ENCODE results near the gene LARGE2.

Gene LARGE2

GRCh38 chr11:45964911-45965389, 42.5 kb downstream of the LARGE2 start:
- peak; percentile 27 for DNase-seq (ENCODE audit: low read depth)

DNA sequence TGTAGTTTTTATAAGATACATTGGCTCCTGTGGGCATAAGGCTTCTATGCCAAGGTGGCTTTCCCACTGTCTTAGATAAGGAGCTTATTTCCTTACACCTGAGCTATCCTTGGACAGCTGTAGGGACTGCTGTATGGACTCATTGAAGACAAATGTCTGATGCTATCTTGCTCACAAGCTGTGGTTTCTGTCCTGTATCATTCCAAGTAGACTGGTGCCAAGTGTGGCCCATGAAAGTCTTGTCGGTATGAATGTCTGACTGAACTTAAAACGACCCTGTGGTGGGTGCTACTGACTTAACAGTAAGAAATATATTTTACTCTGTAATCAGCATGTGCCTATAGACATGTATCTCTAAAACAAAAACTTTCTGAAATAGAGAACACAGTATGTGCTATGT, 45.0 kb downstream of the LARGE2 start:
- DNase-seq (ENCODE audit: low read depth): no peak

DNA sequence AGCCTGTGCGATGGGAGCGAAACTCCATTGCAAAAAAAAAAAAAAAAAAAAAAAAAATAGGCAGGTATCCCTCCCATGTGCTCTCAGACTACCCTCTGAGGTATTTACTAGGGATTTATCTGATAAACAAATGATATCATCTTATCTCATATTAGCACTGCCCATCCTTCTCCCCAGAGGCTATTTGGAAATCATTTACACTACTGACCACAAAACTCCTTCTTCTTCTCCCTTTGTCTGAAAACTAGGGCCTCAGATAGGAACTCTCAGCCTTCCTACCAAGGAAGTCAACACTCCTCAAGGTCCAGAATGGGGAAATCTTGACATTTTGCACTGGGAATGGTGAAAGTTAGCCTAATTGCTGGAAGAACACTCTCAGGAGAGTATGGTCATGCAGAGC, 46.4 kb downstream of the LARGE2 start:
- DNase-seq (ENCODE audit: low read depth): no peak

DNA sequence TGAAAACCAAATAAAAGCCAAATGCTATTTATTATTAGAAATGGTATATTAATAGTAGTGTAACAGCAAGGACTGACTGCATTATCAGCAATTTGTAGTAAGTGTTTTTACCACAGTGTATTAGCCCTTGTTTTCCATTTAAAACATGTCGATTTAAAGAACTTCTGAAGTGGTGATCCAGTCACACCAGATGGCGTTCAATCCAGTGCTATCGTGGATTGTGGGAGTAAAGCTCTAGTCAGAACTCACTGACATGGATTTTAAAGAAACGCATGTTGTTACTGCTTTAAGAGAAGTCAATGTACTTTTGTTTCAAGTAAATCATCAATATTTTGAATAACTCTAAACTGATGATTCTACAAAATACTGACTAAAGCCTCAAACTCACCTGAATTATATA, 51.1 kb downstream of the LARGE2 start:
- DNase-seq (ENCODE audit: low read depth): no peak

GRCh38 chr11:45974806-45975205, 52.4 kb downstream of the LARGE2 start:
- no peak for DNase-seq (ENCODE audit: low read depth)

Data from activated T-cell treated with anti-CD3 and anti-CD28 coated beads for 1 hour (primary cell).